Ammon's horn (tissue), 1 donor: ENCODE data around the gene LAMC1.

Experiments used
- DNase-seq: peaks from one replicate; pipeline ENCODE4 v3.0.0-alpha.2; 2016; ENCODE audit warnings: low spot score

LAMC1 gene

GRCh38 chr1:183021405-183022201 lies 1.6 kb upstream of the LAMC1 start:
- DNase-seq: no peak

- peak; percentile 79 for DNase-seq
These were observed 746 bp upstream of the LAMC1 start for GRCh38 chr1:183022202-183023145.

- DNase-seq: peak; percentile 41
These were observed 539 bp downstream of the LAMC1 start for GRCh38 chr1:183023601-183024316.

DNA sequence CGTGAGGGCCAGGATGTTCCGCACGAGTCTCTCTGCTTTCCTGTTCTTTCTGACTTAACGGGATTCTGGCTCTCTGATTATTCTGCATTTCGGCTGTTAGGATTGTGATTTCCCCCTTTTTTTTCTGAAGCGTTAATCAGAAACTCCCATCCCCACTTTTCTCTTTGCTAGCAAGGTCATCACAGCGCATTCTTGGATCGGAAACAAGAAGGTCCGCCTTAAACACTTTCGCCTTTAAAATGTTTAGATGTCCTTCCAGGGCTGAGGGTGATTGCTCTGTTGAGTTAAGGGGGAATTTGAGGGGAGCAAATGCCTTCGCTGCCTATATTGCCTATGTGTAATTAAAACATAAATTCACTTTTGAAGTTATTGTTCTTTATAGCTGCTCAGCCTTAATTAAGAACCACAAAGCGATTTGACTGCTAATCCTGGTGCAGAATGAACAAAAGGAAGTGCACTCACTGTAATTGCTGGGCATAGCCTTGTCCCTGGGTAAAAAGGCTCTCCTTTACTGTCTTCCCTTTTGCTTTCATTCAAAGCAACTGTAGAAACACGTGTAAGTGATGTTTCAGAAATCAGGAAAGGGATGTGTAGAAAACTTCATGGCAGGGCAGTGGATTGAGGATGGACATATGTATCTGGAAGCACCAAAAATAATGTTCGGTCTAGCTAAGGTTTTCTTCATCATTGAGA lies 1.2 kb downstream of the LAMC1 start:
- DNase-seq: peak; percentile 5

DNA sequence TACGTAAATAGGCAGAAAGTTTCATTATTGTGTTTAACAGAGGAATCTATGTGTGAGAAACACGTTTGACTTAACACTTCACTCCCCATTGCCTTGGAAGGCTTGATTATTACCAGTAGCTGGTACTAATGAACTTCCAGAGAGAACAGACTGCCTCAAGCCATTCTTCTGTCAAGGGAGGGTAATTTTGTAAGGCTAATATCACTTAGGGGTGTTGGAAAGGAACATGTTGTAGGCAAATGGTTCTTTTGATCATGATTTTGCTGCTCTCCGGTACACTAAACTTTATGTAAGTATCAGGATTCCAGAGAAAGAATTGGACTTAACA lies 1.8 kb downstream of the LAMC1 start:
- no peak for DNase-seq

DNA sequence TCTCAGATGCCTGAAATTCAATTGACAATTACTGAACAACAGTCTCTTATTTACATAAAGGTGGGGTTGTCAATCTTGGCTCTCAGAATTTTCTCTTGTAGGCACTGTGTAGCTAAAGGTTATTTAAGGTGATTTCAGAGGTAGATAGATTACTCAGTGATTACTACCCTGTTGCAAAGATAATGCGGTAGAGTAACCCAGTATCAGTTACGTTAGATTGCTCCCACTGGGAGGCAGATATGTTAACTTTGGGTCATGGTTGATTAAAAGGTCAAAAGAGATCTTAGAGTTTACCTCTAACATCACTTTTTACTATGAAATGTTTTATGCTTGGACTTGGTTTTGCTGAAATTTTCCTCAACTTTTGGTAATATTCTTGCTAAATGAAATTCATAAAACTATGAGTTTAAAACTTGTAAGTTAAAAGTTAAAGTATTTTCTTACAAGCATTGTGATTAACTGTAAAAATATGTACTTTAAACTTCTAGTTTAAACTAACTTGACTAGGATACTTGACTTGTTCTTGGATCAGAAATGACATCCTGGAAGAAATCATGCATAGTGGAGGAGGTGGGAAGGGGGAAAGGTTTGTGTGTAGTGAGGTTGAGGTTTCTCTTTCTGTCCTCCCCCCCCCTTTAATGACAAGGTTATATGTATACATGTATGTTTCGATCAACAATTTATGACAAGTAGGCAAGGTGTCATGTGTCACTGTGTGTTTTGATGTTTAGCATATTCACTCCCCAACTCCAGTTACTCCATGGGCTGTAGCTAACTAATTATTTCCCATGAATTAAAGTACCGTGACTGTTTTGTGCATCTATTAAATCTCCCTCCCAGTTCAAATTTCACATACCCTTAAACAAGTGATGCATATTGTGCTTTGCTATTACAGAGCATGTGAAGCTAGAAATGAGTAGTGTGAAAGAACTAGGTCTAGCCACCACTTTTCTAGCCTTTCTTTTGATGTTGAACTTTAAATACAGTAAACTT lies 2.9 kb downstream of the LAMC1 start:
- DNase-seq: no peak

- DNase-seq: peak; percentile 8
These were observed 3.8 kb downstream of the LAMC1 start for GRCh38 chr1:183027031-183027430.

- DNase-seq: no peak
These were observed 4.6 kb downstream of the LAMC1 start for GRCh38 chr1:183027791-183028190.

- no peak for DNase-seq
These were observed 6.4 kb downstream of the LAMC1 start for GRCh38 chr1:183029591-183030000.

GRCh38 chr1:183030053-183030452 lies 6.8 kb downstream of the LAMC1 start:
- DNase-seq: no peak

DNA sequence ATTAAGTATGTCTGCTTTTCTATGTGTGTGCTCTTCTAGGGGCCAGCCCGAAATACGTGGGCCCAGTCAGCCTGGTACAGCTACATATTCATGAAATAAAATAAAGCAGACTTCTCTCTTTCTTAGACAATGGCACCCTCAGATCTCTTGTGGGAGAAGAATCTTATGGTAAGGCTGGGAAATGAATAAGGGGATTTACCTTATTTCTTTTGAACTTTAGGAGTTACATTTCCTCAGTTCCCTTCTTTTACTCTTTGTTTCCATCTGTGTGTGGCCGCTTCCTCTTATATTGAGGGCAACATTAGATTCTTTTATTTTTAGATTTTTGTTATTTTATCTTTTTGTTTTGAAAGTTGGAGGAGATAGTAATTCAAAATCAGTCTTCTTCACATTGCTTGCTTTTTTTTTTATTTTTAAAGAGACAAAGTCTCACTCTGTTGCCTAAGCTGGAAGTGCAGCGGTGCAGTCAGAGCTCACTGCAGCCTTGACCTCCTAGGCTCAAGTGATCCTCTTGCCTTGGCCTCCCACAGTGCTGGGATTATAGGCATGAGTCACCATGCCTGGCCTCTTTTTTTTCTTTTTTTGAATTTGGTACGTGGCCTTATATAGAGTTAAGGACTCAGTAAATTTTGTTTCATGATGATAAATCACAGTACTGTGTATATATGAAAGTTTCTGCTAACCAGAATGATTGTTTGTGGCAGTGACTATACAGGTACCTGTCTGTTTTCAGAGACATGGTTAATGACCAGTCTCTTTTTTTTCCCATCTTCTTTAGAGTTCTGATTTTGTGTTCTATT lies 9.1 kb downstream of the LAMC1 start:
- no peak for DNase-seq

DNA sequence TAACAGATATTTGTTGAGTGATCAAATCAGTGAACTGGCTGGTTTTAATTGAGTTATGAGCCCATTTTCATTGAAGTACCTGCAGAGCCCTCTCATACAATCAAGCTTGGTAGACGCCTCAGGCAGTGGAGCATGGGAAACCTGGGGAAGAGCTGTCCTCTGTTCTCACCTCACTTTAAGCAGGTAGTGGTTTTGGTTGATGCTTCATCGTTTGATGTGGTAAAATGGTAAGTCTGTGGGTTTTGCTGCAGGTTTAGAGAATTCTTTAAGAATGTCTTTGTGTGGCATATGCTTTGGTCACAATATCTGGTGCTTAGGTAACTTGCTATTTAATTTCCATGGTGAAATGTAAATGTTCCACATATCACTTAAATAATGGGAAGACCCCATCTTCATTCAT lies 10.0 kb downstream of the LAMC1 start:
- no peak for DNase-seq

DNA sequence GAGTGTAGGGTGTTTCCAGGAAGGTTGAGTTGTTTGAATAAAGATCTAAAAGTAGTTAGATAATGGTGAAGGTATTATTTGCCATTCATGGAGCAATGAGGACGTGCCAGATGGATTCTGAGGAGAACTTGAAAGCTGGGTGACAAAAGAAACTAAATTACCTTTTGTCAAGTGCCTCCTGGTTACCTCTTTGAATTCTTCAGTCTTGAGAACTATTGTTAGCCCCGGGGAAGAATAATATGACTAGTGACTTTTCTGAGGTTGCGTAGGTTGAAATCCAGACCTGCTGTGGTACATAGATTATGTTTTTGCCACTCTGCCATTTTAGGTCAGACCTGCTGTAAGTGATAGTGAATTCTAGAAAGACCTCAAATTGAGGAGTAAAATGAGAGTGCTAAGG lies 11.5 kb downstream of the LAMC1 start:
- no peak for DNase-seq

GRCh38 chr1:183038333-183038866 lies 15.2 kb downstream of the LAMC1 start:
- DNase-seq: no peak

GRCh38 chr1:183038913-183039312 lies 15.7 kb downstream of the LAMC1 start:
- DNase-seq: no peak

DNA sequence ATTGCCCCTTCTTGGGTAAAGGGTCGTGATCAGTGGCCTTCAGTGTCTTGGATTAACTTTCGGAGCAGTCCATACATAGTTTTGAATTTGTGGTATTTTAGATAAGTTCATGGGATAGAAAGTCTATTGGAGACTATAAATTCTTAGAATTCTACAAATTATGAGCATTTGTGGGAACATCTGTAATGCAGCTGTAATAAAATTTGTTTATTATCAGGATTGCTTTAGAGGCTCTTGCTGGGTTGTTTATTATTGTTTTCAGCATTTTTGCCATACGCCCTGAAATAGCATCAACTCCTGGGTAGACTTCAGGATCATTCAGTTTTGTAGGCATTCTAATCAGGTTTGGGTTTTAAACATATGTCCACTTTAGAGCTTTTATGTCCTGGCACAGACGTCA lies 16.1 kb downstream of the LAMC1 start:
- DNase-seq: no peak

DNA sequence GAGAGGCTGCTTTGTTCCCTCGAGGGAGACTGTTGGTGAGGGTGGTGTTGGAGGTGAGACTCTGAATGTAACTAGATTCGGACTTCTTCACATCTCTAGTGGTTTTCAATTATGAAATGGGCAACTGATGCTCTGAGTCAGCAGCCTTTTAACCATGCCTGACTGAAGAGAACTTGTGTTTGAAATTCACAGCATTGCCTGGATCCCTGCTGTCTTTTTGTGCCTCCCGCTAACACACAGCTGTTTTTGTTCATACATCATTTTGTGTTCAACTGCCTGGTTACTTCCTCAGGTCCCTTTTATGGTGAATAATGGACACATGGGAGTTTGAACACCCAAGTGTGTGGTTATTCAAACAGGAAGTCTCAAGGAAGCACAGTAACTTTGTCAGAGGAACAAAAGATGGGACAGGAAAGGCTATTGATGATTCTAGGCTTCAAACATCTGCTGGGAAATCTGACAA lies 16.8 kb downstream of the LAMC1 start:
- DNase-seq: peak; percentile 25

- DNase-seq: no peak
These were observed 17.3 kb downstream of the LAMC1 start for GRCh38 chr1:183040547-183040971.

DNA sequence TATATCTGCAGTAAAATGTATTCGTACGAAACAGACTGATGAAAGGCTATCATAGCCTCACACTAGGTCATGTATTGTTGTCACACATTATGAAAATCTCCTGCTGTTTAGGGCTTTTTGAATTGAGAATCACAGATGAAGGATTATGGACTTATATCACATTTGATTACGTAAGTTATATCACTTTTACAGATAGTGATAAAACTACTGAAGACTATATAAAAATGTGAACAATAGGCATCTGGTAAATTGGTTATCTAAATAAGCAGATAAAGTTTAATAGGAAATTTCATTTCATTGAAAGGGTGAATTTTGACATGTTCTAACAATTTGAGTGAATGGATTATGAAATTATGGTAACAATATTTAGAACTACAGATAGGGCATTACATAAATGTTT lies 20.0 kb downstream of the LAMC1 start:
- DNase-seq: no peak
